Astrocyte (in vitro differentiated cells and primary cell): ENCODE data around the gene CASR.

Experiments used
- EZH2 ChIP-seq: IDR thresholded peaks from 2 replicates; pipeline ENCODE4 v1.6.1; 2012; ENCODE audit warnings: mild to moderate bottlenecking, low read length, inconsistent platforms; ENCODE audit not compliant: insufficient read depth
- TF ChIP-seq, protein P1 (sequence below): IDR thresholded peaks from 2 replicates; pipeline ENCODE4 v1.5.1; 2011; ENCODE audit warnings: low read depth, mild to moderate bottlenecking, inconsistent platforms, low read length, moderate library complexity; ENCODE audit not compliant: insufficient read depth

DNA sequence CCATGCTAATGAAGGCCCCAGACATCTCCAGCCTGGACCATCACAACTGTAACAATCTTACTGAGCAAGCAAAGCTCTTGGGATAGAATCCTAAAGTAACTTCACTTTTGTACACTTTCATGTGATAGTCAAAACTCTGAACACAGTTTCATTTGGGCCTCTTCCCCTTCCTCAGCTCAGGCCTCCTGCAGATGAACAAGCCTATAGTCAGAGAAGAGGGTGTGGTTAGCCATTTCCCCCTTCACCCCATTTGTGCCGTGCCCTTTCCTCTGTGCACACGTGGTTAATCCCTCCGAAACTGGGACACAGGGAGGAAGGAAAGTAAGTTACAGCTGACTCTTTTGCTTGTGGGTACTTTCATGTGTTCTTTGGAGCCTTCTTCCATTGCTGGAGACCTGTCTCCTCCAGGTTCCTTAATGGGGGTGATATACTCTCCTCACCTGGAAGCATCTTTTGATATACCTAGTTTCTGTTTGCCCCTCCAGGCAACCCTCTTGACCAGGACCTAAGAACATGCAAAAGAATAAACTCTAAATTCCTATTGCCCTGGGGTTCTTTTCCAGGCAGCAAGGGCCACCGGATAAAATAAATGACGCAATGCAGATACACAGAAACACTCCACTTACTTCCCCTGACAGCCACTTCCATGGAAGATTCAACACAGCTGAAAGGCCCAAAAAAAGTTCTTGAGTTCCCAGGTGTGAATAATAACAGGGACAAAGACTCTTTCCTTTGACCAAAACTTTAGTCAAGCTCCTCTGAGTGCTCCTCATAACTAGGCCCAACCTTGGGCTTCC lies 112.0 kb downstream of the CASR start:
- TF ChIP-seq, protein P1, sequence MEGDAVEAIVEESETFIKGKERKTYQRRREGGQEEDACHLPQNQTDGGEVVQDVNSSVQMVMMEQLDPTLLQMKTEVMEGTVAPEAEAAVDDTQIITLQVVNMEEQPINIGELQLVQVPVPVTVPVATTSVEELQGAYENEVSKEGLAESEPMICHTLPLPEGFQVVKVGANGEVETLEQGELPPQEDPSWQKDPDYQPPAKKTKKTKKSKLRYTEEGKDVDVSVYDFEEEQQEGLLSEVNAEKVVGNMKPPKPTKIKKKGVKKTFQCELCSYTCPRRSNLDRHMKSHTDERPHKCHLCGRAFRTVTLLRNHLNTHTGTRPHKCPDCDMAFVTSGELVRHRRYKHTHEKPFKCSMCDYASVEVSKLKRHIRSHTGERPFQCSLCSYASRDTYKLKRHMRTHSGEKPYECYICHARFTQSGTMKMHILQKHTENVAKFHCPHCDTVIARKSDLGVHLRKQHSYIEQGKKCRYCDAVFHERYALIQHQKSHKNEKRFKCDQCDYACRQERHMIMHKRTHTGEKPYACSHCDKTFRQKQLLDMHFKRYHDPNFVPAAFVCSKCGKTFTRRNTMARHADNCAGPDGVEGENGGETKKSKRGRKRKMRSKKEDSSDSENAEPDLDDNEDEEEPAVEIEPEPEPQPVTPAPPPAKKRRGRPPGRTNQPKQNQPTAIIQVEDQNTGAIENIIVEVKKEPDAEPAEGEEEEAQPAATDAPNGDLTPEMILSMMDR: no peak
- TF ChIP-seq EZH2: no peak
